D721Med (cell line): ENCODE data around the gene MYO16.
"Not testable (repeated sequence)": the region's sequence is repeated elsewhere in the genome, so short reads cannot be mapped to it uniquely, and the experiment has no call there.

ENCODE experiments used
- DNase-seq: peaks from one replicate; pipeline ENCODE4 v3.0.0; 2011; ENCODE audit warnings: low spot score; ENCODE audit not compliant: insufficient read length
- FAIRE-seq: peaks from 2 replicates; lab custom pipeline; 2011; peaks lifted over from hg19 to GRCh38; lab: Jason Lieb, UNC
- CTCF ChIP-seq: IDR thresholded peaks from 2 replicates; pipeline ENCODE4 v1.5.1; 2012; ENCODE audit warnings: mild to moderate bottlenecking, control low read depth; ENCODE audit not compliant: insufficient read depth; ENCODE audit errors: missing control alignments

MYO16 gene

GRCh38 chr13:108987517-108987916, 358.1 kb downstream of the MYO16 start:
- no peak for TF ChIP-seq CTCF
- no peak for DNase-seq
- FAIRE-seq = no peak

GRCh38 chr13:108987944-108988343, 358.5 kb downstream of the MYO16 start:
- DNase-seq (no peak), FAIRE-seq (no peak)
- TF ChIP-seq CTCF = no peak

DNA sequence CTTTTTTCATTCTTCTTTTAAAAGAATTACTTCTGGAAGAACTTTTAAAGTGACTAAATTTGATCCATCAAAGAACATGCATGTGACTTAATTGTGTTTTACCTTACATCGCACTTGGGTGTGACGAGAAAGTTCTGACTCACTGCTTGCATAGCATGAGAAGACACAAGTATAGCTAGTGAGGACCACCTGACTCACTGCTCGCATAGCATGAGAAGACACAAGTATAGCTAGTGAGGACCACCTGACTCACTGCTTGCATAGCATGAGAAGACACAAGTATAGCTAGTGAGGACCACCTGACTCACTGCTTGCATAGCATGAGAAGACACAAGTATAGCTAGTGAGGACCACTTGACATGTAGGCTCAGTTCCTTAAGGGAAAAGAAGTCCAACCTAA, 362.0 kb downstream of the MYO16 start:
- DNase-seq, FAIRE-seq: not testable (repeated sequence)

DNA sequence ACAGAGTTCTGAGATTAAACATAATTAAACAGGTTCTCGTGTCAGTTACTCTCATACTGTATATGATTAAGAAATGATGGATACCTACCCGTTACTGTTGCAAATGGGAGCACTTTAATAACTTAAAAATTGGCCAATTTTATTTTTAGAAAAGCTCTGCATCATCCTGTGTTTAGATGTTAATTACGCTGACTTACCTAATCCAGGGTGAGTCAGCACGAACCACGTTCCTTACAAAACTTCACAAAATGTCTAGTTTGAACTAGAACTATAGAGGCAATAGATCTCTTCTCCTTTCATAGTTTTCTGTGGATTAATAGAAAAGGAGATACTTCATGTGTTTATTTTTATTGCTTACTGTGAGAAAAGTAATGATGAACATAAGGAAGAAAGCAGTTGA, 363.9 kb downstream of the MYO16 start:
- DNase-seq = no peak
- FAIRE-seq = no peak
- TF ChIP-seq CTCF = no peak

GRCh38 chr13:108996430-108996829, 367.0 kb downstream of the MYO16 start:
- DNase-seq (no peak), FAIRE-seq (no peak)
- no peak for TF ChIP-seq CTCF

GRCh38 chr13:109000207-109000606, 370.8 kb downstream of the MYO16 start:
- DNase-seq = no peak
- FAIRE-seq = no peak
- no peak for TF ChIP-seq CTCF

GRCh38 chr13:109002934-109003333, 373.5 kb downstream of the MYO16 start:
- FAIRE-seq (no peak), DNase-seq (no peak)
- no peak for TF ChIP-seq CTCF

DNA sequence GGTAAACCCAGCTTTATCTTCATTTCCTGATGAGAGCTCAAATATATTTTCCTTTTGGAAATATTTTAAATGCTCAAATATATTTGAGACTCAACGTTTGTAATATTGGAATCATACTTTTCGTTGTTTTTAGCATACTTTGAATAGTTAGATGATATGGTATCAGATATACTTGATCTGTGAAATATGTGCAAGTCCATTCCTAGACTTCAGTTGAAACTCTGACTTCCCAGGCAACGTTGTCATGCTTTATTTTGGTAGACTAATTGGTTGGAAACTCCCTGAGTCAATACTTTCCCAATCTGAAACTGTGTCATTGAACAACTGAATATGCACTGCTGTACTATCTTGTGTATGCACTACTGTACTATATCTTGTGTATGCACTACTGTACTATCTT, 378.5 kb downstream of the MYO16 start:
- no peak for FAIRE-seq
- DNase-seq = no peak

More for the DNA sequence above, 378.5 kb downstream of the MYO16 start:
- no peak for TF ChIP-seq CTCF
